ENCODE measurements around the gene CORIN. TPM values are rescaled to one million over a fixed set of nuclear protein-coding genes. Genes with fewer than 3 reads are reported as not detected.

The CORIN gene
- total and polyA plus RNA-seq, 12 donors = 0.10 to 1.1 (median 0.41) TPM; not detected in 2

GRCh38 chr4:47619691-47620090 is 218.2 kb downstream of the CORIN start:
- Histone ChIP-seq H3K36me3 (replicated peaks in 1 of 2) (no peaks in the 10 kb centered on the region), H3K27me3 (no peaks in the 10 kb centered on the region), H3K4me3 (no peak overlapping the region), H3K4me1 (replicated peaks in 1 of 2) (no peaks in the 10 kb centered on the region), H3K9me3 (replicated peaks in 1 of 3) (no peaks in the 10 kb centered on the region), H3K27ac (no peak overlapping the region)
- 75 to 86% (median 81%) methylated on average over 2 of the region's 2 CpGs for WGBS, 4 donors
- DNase-seq = no peak
- TF ChIP-seq, protein P1, sequence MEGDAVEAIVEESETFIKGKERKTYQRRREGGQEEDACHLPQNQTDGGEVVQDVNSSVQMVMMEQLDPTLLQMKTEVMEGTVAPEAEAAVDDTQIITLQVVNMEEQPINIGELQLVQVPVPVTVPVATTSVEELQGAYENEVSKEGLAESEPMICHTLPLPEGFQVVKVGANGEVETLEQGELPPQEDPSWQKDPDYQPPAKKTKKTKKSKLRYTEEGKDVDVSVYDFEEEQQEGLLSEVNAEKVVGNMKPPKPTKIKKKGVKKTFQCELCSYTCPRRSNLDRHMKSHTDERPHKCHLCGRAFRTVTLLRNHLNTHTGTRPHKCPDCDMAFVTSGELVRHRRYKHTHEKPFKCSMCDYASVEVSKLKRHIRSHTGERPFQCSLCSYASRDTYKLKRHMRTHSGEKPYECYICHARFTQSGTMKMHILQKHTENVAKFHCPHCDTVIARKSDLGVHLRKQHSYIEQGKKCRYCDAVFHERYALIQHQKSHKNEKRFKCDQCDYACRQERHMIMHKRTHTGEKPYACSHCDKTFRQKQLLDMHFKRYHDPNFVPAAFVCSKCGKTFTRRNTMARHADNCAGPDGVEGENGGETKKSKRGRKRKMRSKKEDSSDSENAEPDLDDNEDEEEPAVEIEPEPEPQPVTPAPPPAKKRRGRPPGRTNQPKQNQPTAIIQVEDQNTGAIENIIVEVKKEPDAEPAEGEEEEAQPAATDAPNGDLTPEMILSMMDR (IDR thresholded peaks at IDR 0.05) = no peak
- no peak for TF ChIP-seq POLR2A (IDR thresholded peaks at IDR 0.05)
- intact Hi-C loops (cut with DNase I) = no loop called here

DNA sequence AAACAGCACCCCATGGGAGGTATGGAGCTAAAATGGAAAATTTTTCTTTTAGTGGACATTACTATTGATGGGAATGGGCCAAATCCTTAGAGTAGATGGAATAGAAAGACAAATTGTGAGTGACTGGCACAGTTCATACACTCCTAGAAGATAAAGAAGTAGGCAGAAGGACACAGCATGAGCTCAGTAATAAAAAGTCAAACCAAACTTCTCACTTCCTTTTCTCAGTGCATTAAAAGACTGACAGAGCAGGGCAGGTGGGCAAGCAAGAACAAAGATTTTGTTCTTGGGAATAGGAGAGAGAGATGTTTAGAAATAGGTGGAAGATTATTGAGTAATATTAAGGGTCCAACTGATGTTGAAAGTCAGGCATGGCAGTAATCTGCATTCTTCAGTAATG is 220.3 kb downstream of the CORIN start:
- no peaks in the 10 kb centered on the region for H3K27me3 ChIP-seq
- no peak overlapping the region for H3K27ac ChIP-seq
- no peak for DNase-seq
- no peaks in the 10 kb centered on the region for H3K4me1 ChIP-seq (replicated peaks in 1 of 2)
- H3K4me3 ChIP-seq = no peak overlapping the region
- H3K36me3 ChIP-seq (replicated peaks in 1 of 2) = no peaks in the 10 kb centered on the region
- intact Hi-C loops (cut with DNase I) = no loop called here
- TF ChIP-seq, protein P1 (IDR thresholded peaks at IDR 0.05) = no peak
- no peak for TF ChIP-seq POLR2A (IDR thresholded peaks at IDR 0.05)
- H3K9me3 ChIP-seq (replicated peaks in 1 of 3) = no peaks in the 10 kb centered on the region

- WGBS, 4 donors = 77 to 83% (median 79%) methylated on average over 4 of the region's 4 CpGs
- TF ChIP-seq, protein P1 (IDR thresholded peaks at IDR 0.05) = no peak
- TF ChIP-seq POLR2A (IDR thresholded peaks at IDR 0.05) = no peak
Observed at GRCh38 chr4:47615385-47615784, 222.5 kb downstream of the CORIN start.

DNA sequence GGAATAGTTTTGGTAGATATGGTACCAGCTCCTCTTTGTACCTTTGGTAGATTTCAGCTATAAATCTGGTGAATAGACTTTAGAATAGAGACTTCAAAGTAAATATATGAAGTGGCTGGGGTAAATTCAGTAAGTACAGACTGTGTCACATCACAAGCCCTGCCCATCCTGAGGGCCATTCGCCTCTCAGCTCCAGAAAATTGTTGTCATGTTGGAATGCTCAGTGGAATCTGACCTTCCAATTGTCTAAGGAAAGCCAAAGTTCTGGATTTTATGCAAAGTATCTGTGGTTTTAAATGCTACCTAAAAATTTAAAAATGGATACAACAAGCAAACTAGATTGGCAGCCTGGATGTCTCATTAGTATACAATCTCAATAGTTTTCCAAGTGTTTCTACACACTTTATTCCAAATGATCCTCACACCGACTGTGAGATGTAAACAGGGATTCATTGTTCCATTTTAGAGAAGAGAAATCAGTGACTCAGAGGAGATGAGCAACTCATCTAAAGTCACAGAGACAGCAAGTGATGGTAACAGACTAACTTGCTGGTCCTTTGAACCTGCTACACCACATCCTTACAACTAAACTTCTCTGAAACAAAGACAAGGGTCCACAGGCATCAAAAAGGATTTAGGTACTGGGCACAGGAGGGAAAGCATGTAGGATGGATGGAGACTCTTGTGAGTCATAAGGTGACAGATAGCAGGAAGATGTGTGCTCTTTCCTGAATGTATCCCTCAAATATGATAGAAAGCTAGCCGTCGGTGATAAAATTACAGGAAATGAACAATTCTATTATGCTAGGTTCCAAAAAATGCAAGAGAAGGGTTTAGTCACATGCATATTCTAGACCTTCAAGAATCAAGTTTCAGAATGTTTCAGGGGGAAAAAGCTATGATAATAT is 225.5 kb downstream of the CORIN start:
- Histone ChIP-seq H3K4me1 (replicated peaks in 1 of 2) (no peaks in the 10 kb centered on the region), H3K27ac (no peak overlapping the region), H3K9me3 (replicated peaks in 1 of 3) (no peaks in the 10 kb centered on the region), H3K36me3 (replicated peaks in 1 of 2) (no peaks in the 10 kb centered on the region), H3K27me3 (no peaks in the 10 kb centered on the region), H3K4me3 (no peak overlapping the region)
- TF ChIP-seq POLR2A (IDR thresholded peaks at IDR 0.05) = no peak
- TF ChIP-seq, protein P1 (IDR thresholded peaks at IDR 0.05) = no peak
- 65 to 80% (median 72%) methylated on average over 4 of the region's 4 CpGs for WGBS, 4 donors
- no peak for DNase-seq
- intact Hi-C loops (cut with DNase I) = no loop called here

More at GRCh38 chr4:47615385-47615784, 222.5 kb downstream of the CORIN start:
- no peak for DNase-seq
- Histone ChIP-seq H3K36me3 (replicated peaks in 1 of 2) (no peaks in the 10 kb centered on the region), H3K27me3 (no peaks in the 10 kb centered on the region), H3K4me3 (no peak overlapping the region), H3K9me3 (replicated peaks in 1 of 3) (no peaks in the 10 kb centered on the region), H3K27ac (no peak overlapping the region), H3K4me1 (replicated peaks in 1 of 2) (no peaks in the 10 kb centered on the region)
- intact Hi-C loops (cut with DNase I) = no loop called here
